ENCODE data around the gene CARD8.

DNA sequence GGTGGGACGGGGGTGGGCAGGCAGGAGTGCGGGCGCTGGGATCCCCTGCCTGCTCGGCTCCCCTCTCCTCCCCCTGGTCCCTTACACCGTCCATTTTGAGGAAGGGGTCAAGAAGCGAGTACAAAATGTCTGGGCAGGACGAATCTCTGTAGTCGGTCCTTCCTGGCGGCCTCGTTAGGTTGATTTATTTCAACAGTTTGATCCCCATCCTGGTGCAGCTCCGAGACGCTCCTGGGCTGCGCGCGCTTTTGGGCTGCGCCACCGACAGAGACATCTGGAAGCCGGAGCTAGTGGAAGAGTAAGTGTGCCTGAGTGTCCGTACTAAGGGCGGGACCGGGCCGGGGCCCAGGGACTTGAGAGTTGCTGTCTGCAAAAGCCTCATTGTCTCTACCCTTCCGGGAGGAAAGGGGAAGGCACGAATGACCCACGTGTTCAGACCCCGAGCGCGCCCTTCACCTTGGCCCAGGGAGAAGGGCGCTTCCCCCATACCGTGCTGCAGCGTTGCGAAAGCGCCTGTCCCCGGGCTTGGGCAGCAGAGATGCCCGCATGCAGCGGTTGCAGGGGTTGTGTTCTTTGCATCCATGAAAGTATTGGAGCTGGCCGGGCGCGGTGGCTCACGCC, 15.9 kb upstream of the CARD8 start:
- TF ChIP-seq POLR2AphosphoS5 (IDR thresholded peaks at IDR 0.05; ENCODE audit: low read depth, low read length) (peak; percentile 55), POLR2A (IDR thresholded peaks at IDR 0.05; ENCODE audit: control extremely low read depth in 1 of 2, low read depth in 2 of 2, low read length in 2 of 2) (peak; percentile 48 to 90), EZH2 (IDR thresholded peaks at IDR 0.05; ENCODE audit: low read depth, low read length, severe bottlenecking) (no peak), CEBPB (IDR thresholded peaks at IDR 0.05; ENCODE audit: low read depth, low read length) (peak; percentile 80), KDM1A (IDR thresholded peaks at IDR 0.05; ENCODE audit: borderline replicate concordance, low read length) (no peak), RFX5 (IDR thresholded peaks at IDR 0.05; ENCODE audit: borderline replicate concordance, low read depth, low read length) (no peak), TEAD4 (IDR thresholded peaks at IDR 0.05; ENCODE audit: low read depth, low read length) (no peak), EGR1 (IDR thresholded peaks at IDR 0.05; ENCODE audit: borderline replicate concordance, low read depth, low read length) (no peak), TCF12 (IDR thresholded peaks at IDR 0.05; ENCODE audit: low read depth, low read length) (no peak), CHD2 (IDR thresholded peaks at IDR 0.05; ENCODE audit: low read length) (no peak)
- TF ChIP-seq, protein P1, sequence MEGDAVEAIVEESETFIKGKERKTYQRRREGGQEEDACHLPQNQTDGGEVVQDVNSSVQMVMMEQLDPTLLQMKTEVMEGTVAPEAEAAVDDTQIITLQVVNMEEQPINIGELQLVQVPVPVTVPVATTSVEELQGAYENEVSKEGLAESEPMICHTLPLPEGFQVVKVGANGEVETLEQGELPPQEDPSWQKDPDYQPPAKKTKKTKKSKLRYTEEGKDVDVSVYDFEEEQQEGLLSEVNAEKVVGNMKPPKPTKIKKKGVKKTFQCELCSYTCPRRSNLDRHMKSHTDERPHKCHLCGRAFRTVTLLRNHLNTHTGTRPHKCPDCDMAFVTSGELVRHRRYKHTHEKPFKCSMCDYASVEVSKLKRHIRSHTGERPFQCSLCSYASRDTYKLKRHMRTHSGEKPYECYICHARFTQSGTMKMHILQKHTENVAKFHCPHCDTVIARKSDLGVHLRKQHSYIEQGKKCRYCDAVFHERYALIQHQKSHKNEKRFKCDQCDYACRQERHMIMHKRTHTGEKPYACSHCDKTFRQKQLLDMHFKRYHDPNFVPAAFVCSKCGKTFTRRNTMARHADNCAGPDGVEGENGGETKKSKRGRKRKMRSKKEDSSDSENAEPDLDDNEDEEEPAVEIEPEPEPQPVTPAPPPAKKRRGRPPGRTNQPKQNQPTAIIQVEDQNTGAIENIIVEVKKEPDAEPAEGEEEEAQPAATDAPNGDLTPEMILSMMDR (IDR thresholded peaks at IDR 0.05; ENCODE audit: control extremely low read depth in 1 of 3, insufficient read depth in 1 of 3, low read depth in 1 of 3, low read length in 3 of 3) = no peak
- TF ChIP-seq, protein P2, sequence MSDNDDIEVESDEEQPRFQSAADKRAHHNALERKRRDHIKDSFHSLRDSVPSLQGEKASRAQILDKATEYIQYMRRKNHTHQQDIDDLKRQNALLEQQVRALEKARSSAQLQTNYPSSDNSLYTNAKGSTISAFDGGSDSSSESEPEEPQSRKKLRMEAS (IDR thresholded peaks at IDR 0.05) = peak; percentile 89

All from H1 (cell line).